ENCODE data around the gene CISD3. TPM values are rescaled to one million over a fixed set of nuclear protein-coding genes. Genes with fewer than 3 reads are reported as not detected.

CISD3 gene
- total and polyA plus RNA-seq, 10 donors, result 4.9 to 27.5 (median 14.7) TPM

Small RNAs within 50 kb of the gene (microRNA-seq; reads per million reads assigned to microRNA genes)
- gene MIR4726 (0 to 0.36 (median 0.28) reads per million in 3 donors), gene MIR4734 (0 to 0.28 (median 0) reads per million in 3 donors)

Small RNAs within 50 kb of the gene (small RNA-seq; reads per million reads assigned to genes)
- gene MIR4726 (0 to 0.21 (median 0) reads per million in 4 donors), gene MIR4734 (0 to 0.23 (median 0.10) reads per million in 4 donors), gene RNA5SP440 (5.0 to 7.5 (median 6.0) reads per million in 4 donors), gene RNU6-866P (0 reads per million in 4 donors)

Other genes with a start within 250 kb of the CISD3 start
- gene SRCIN1, start 124.4 kb upstream of the CISD3 start, total RNA-seq, result 1 to 10 TPM in 4 of 7 donors, under 1 TPM in 3; 0.32 to 3.5 (median 2.1) TPM
- 1 to 10 TPM in 1 of 3 donors, under 1 TPM in 2; 0.41 to 2.5 (median 0.98) TPM for gene SRCIN1, start 124.4 kb upstream of the CISD3 start, polyA plus RNA-seq
- gene EPOP, start 55.4 kb upstream of the CISD3 start, total RNA-seq, result 1 to 10 TPM in 6 of 7 donors, under 1 TPM in 1; 0.51 to 6.4 (median 2.2) TPM
- gene EPOP, start 55.4 kb upstream of the CISD3 start, polyA plus RNA-seq, result 1 to 10 TPM; 1.5 to 3.5 (median 3.1) TPM
- gene MLLT6, start 25.1 kb upstream of the CISD3 start, total RNA-seq, result 100 to 1,000 TPM; 112 to 244 (median 183) TPM
- gene MLLT6, start 25.1 kb upstream of the CISD3 start, polyA plus RNA-seq, result 100 to 1,000 TPM in 1 of 3 donors, 10 to 100 TPM in 2; 27.3 to 124 (median 35.5) TPM
- gene PCGF2, start 18.0 kb downstream of the CISD3 start, total RNA-seq, result 10 to 100 TPM; 13.1 to 57.6 (median 25.7) TPM
- 10 to 100 TPM; 13.7 to 28.5 (median 25.7) TPM for gene PCGF2, start 18.0 kb downstream of the CISD3 start, polyA plus RNA-seq
- gene PSMB3, start 22.4 kb downstream of the CISD3 start, total RNA-seq, result 100 to 1,000 TPM; 119 to 182 (median 162) TPM
- gene PSMB3, start 22.4 kb downstream of the CISD3 start, polyA plus RNA-seq, result 100 to 1,000 TPM; 199 to 235 (median 214) TPM
- 10 to 100 TPM; 30.9 to 48.4 (median 42.9) TPM for gene PIP4K2B, start 69.2 kb downstream of the CISD3 start, total RNA-seq
- 10 to 100 TPM; 11.4 to 21.3 (median 12.2) TPM for gene PIP4K2B, start 69.2 kb downstream of the CISD3 start, polyA plus RNA-seq
- gene CWC25, start 95.0 kb downstream of the CISD3 start, total RNA-seq, result 10 to 100 TPM; 23.6 to 32.8 (median 28.3) TPM
- gene CWC25, start 95.0 kb downstream of the CISD3 start, polyA plus RNA-seq, result 10 to 100 TPM; 14.7 to 26.7 (median 25.1) TPM
- gene RPL23, start 123.4 kb downstream of the CISD3 start, total RNA-seq, result 1,000 to 10,000 TPM; 1,006 to 1,826 (median 1,444) TPM
- gene RPL23, start 123.4 kb downstream of the CISD3 start, polyA plus RNA-seq, result 1,000 to 10,000 TPM; 5,045 to 6,883 (median 6,622) TPM
- 100 to 1,000 TPM; 117 to 196 (median 154) TPM for gene LASP1, start 139.7 kb downstream of the CISD3 start, total RNA-seq
- 10 to 100 TPM; 38.8 to 84.3 (median 45.6) TPM for gene LASP1, start 139.7 kb downstream of the CISD3 start, polyA plus RNA-seq
- gene FBXO47, start 237.1 kb downstream of the CISD3 start, total RNA-seq, result not detected
- gene FBXO47, start 237.1 kb downstream of the CISD3 start, polyA plus RNA-seq, result under 1 TPM in 1 of 3 donors, not detected in 2; 0.06 TPM

All from spleen (tissue), 11 donors.